GM23338 (cell line): ENCODE results near the gene VAT1. TPM values are rescaled to one million over a fixed set of nuclear protein-coding genes. Genes with fewer than 3 reads are reported as not detected.

ENCODE experiments used
- ATAC-seq: fragments of 200-7000 bp; cut with Tn5 transposase; 3 replicates; pipeline ENCODE4 v1.9.1; 2020
- DNase-seq: peaks from one replicate; pipeline ENCODE4 v3.0.0-alpha.2; 2015; ENCODE audit warnings: low spot score
- H2AFZ ChIP-seq: fragments of 200-600 bp; sonication (generic); 2 replicates; pipeline ENCODE4 v1.8.0; 2016; ENCODE audit warnings: antibody characterized with exemption, mild to moderate bottlenecking, moderate library complexity
- H3F3A ChIP-seq: fragments of 200-600 bp; sonication (generic); replicated peaks from 2 replicates; pipeline ENCODE4 v1.8.0; 2017; ENCODE audit warnings: antibody characterized with exemption, mixed run types, low read depth
- H3K27ac ChIP-seq: fragments of 200-600 bp; sonication (generic); 2 replicates; pipeline ENCODE4 v1.6.1; 2016; ENCODE audit warnings: low read depth
- H3K27me3 ChIP-seq: fragments of 200-600 bp; sonication (generic); 2 replicates; pipeline ENCODE4 v1.8.0; 2016; ENCODE audit warnings: mild to moderate bottlenecking, mixed run types, moderate library complexity; ENCODE audit not compliant: insufficient read depth
- H3K36me3 ChIP-seq: fragments of 200-600 bp; sonication (generic); 2 replicates; pipeline ENCODE4 v1.8.0; 2016; ENCODE audit warnings: mild to moderate bottlenecking; ENCODE audit not compliant: insufficient read depth
- H3K4me1 ChIP-seq: fragments of 200-600 bp; sonication (generic); 2 replicates; pipeline ENCODE4 v1.8.0; 2016; ENCODE audit warnings: mild to moderate bottlenecking, moderate library complexity; ENCODE audit not compliant: insufficient read depth
- H3K4me2 ChIP-seq: fragments of 200-600 bp; sonication (generic); 2 replicates; pipeline ENCODE4 v1.7.1; 2017; ENCODE audit warnings: mixed run types
- H3K4me3 ChIP-seq: fragments of 200-600 bp; sonication (generic); 2 replicates; pipeline ENCODE4 v1.6.1; 2016; ENCODE audit warnings: mixed run types
- H3K79me2 ChIP-seq: fragments of 200-600 bp; sonication (generic); replicated peaks from 2 replicates; pipeline ENCODE4 v1.8.0; 2017; ENCODE audit warnings: mild to moderate bottlenecking; ENCODE audit not compliant: insufficient read depth
- H3K9me2 ChIP-seq: fragments of 200-600 bp; sonication (generic); 2 replicates; pipeline ENCODE4 v1.8.0; 2017; ENCODE audit not compliant: insufficient read depth
- H4K20me1 ChIP-seq: fragments of 200-600 bp; sonication (generic); replicated peaks from 2 replicates; pipeline ENCODE4 v1.8.0; 2017; ENCODE audit warnings: mild to moderate bottlenecking; ENCODE audit not compliant: insufficient read depth
- H3K27ac Mint-ChIP-seq: 2 replicates; pipeline ENCODE4 v1.8.0; 2020; ENCODE audit warnings: inconsistent platforms, mild to moderate bottlenecking, moderate library complexity, mixed read lengths
- H3K27me3 Mint-ChIP-seq: 3 replicates; pipeline ENCODE4 v1.8.0; 2022; ENCODE audit warnings: low read depth, mild to moderate bottlenecking, moderate library complexity, mixed read lengths, inconsistent platforms; ENCODE audit not compliant: insufficient read depth, poor library complexity
- H3K36me3 Mint-ChIP-seq: 3 replicates; pipeline ENCODE4 v1.8.0; 2021; ENCODE audit warnings: low read depth, mild to moderate bottlenecking, inconsistent platforms, moderate library complexity, mixed read lengths
- H3K4me1 Mint-ChIP-seq: 3 replicates; pipeline ENCODE4 v1.8.0; 2020; ENCODE audit warnings: mild to moderate bottlenecking, inconsistent platforms, mixed read lengths
- H3K4me3 Mint-ChIP-seq: 3 replicates; pipeline ENCODE4 v1.8.0; 2021; ENCODE audit warnings: moderate library complexity, mild to moderate bottlenecking, inconsistent platforms, mixed read lengths
- H3K9me3 Mint-ChIP-seq: 3 replicates; pipeline ENCODE4 v1.8.0; 2020; ENCODE audit warnings: moderate library complexity, mild to moderate bottlenecking, inconsistent platforms, mixed read lengths
- CREB1 ChIP-seq: fragments of 250-450 bp; sonication (Bioruptor Pico); IDR thresholded peaks from 2 replicates; pipeline ENCODE4 v1.5.0; 2020; ENCODE audit warnings: low read depth, mild to moderate bottlenecking, moderate library complexity
- EZH2 ChIP-seq: fragments of 200-600 bp; sonication (generic); IDR thresholded peaks from one replicate; pipeline ENCODE4 v1.8.0; 2017; ENCODE audit warnings: antibody characterized with exemption, mild to moderate bottlenecking, low read depth; ENCODE audit not compliant: unreplicated experiment
- EZH2phosphoT487 ChIP-seq: fragments of 200-600 bp; sonication (generic); IDR thresholded peaks from one replicate; pipeline ENCODE4 v1.8.1; 2018; ENCODE audit warnings: antibody characterized with exemption; ENCODE audit not compliant: unreplicated experiment
- JUNB ChIP-seq: IDR thresholded peaks from one replicate; pipeline ENCODE4 v1.6.1; 2016; ENCODE audit warnings: antibody characterized with exemption; ENCODE audit not compliant: unreplicated experiment
- NANOG ChIP-seq: IDR thresholded peaks from 2 replicates; pipeline ENCODE4 v1.6.1; 2016; ENCODE audit warnings: antibody characterized with exemption, borderline replicate concordance
- POLR2AphosphoS5 ChIP-seq: IDR thresholded peaks from 2 replicates; pipeline ENCODE4 v1.6.1; 2016; ENCODE audit warnings: antibody characterized with exemption, low read depth
- STAT1 ChIP-seq: IDR thresholded peaks from one replicate; pipeline ENCODE4 v1.6.1; 2016; ENCODE audit warnings: antibody characterized with exemption; ENCODE audit not compliant: unreplicated experiment
- ZNF114 ChIP-seq: fragments of 250-450 bp; sonication (Bioruptor Pico); IDR thresholded peaks from 2 replicates; pipeline ENCODE4 v1.5.0; 2020; ENCODE audit warnings: mild to moderate bottlenecking, moderate library complexity
- ZNF331 ChIP-seq: fragments of 250-450 bp; sonication (Bioruptor Pico); IDR thresholded peaks from 2 replicates; pipeline ENCODE4 v1.5.0; 2020; ENCODE audit warnings: low read depth, mild to moderate bottlenecking, moderate library complexity
- polyA plus RNA-seq: library from polyadenylated mRNA; unstranded; fragments of >200 nt; fragmentation: Nextera tagmentation; extraction: Ambion mirVana; gene quantifications from 2 replicates; pipeline ENCODE4 v1.2.1, GENCODE V29; 2016
- total RNA-seq: library from RNA; depleted of rRNA; stranded (reverse); fragments of >200 nt; shearing (Covaris generic); gene quantifications from 2 replicates; pipeline ENCODE4 v1.2.3, GENCODE V29; 2014
- TF ChIP-seq, protein P1 (sequence below): IDR thresholded peaks from 2 replicates; pipeline ENCODE4 v1.6.1; 2016; ENCODE audit warnings: antibody characterized with exemption
- TF ChIP-seq, protein P2 (sequence below): IDR thresholded peaks from one replicate; pipeline ENCODE4 v1.6.1; 2018; ENCODE audit warnings: antibody characterized with exemption; ENCODE audit not compliant: unreplicated experiment
- TF ChIP-seq, protein P3 (sequence below), 2 experiments: fragments of 200-600 bp in 1 of 2; sonication (generic) in 1 of 2; conservative IDR thresholded peaks; 2 replicates each; pipeline versions ENCODE4 v1.5.1 to v1.6.1; 2016 to 2017; ENCODE audit warnings: antibody characterized with exemption in 2 of 2, low read depth in 2 of 2, mild to moderate bottlenecking in 2 of 2, moderate library complexity in 1 of 2
- TF ChIP-seq, protein P4 (sequence below): fragments of 250-450 bp; sonication (Bioruptor Pico); IDR thresholded peaks from 2 replicates; pipeline ENCODE4 v1.5.0; 2020; ENCODE audit warnings: mild to moderate bottlenecking, moderate library complexity

VAT1 gene
- total and polyA plus RNA-seq, 2 experiments from 2014 or later, result 233 to 300 TPM

- peaks cover 5% of the 10 kb centered on the region for H3K4me1 Mint-ChIP-seq
- H3K27me3 Mint-ChIP-seq, result peaks cover 8% of the 10 kb centered on the region
- H3K79me2 ChIP-seq, result peaks cover 11% of the 10 kb centered on the region
- H3K36me3 ChIP-seq, result no peaks in the 10 kb centered on the region
- no peak overlapping the region for H3K4me2 ChIP-seq
- H3K27ac ChIP-seq, result no peak overlapping the region
- 0 out of 2 replicates have a peak, but pooled peaks cover 8% of the 10 kb centered on the region for H3F3A ChIP-seq
- no peak for DNase-seq
- H3K27me3 ChIP-seq, result no peaks in the 10 kb centered on the region
- H3K4me1 ChIP-seq, result peaks cover 7% of the 10 kb centered on the region; the same call in 1 of the 2 replicates
- H4K20me1 ChIP-seq, result no peaks in the 10 kb centered on the region
- H3K9me2 ChIP-seq, result no peaks in the 10 kb centered on the region; the same call in 1 of the 2 replicates
- no peak for ATAC-seq
- H2AFZ ChIP-seq, result no peak overlapping the region
- TF ChIP-seq, protein P1, sequence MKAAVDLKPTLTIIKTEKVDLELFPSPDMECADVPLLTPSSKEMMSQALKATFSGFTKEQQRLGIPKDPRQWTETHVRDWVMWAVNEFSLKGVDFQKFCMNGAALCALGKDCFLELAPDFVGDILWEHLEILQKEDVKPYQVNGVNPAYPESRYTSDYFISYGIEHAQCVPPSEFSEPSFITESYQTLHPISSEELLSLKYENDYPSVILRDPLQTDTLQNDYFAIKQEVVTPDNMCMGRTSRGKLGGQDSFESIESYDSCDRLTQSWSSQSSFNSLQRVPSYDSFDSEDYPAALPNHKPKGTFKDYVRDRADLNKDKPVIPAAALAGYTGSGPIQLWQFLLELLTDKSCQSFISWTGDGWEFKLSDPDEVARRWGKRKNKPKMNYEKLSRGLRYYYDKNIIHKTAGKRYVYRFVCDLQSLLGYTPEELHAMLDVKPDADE, result no peak
- TF ChIP-seq POLR2AphosphoS5, result no peak
- no peak for TF ChIP-seq CREB1 (CRISPR knock-in tag)
- no peak for TF ChIP-seq ZNF114
- TF ChIP-seq, protein P2, sequence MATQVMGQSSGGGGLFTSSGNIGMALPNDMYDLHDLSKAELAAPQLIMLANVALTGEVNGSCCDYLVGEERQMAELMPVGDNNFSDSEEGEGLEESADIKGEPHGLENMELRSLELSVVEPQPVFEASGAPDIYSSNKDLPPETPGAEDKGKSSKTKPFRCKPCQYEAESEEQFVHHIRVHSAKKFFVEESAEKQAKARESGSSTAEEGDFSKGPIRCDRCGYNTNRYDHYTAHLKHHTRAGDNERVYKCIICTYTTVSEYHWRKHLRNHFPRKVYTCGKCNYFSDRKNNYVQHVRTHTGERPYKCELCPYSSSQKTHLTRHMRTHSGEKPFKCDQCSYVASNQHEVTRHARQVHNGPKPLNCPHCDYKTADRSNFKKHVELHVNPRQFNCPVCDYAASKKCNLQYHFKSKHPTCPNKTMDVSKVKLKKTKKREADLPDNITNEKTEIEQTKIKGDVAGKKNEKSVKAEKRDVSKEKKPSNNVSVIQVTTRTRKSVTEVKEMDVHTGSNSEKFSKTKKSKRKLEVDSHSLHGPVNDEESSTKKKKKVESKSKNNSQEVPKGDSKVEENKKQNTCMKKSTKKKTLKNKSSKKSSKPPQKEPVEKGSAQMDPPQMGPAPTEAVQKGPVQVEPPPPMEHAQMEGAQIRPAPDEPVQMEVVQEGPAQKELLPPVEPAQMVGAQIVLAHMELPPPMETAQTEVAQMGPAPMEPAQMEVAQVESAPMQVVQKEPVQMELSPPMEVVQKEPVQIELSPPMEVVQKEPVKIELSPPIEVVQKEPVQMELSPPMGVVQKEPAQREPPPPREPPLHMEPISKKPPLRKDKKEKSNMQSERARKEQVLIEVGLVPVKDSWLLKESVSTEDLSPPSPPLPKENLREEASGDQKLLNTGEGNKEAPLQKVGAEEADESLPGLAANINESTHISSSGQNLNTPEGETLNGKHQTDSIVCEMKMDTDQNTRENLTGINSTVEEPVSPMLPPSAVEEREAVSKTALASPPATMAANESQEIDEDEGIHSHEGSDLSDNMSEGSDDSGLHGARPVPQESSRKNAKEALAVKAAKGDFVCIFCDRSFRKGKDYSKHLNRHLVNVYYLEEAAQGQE, result no peak
- no peak for TF ChIP-seq EZH2phosphoT487
- TF ChIP-seq ZNF331, result no peak
- TF ChIP-seq, protein P3, sequence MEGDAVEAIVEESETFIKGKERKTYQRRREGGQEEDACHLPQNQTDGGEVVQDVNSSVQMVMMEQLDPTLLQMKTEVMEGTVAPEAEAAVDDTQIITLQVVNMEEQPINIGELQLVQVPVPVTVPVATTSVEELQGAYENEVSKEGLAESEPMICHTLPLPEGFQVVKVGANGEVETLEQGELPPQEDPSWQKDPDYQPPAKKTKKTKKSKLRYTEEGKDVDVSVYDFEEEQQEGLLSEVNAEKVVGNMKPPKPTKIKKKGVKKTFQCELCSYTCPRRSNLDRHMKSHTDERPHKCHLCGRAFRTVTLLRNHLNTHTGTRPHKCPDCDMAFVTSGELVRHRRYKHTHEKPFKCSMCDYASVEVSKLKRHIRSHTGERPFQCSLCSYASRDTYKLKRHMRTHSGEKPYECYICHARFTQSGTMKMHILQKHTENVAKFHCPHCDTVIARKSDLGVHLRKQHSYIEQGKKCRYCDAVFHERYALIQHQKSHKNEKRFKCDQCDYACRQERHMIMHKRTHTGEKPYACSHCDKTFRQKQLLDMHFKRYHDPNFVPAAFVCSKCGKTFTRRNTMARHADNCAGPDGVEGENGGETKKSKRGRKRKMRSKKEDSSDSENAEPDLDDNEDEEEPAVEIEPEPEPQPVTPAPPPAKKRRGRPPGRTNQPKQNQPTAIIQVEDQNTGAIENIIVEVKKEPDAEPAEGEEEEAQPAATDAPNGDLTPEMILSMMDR (conservative IDR thresholded peaks at IDR 0.05; ENCODE audit: low read depth in 2 of 2), result no peak
- TF ChIP-seq NANOG, result no peak
- TF ChIP-seq STAT1, result no peak
- TF ChIP-seq JUNB, result no peak
- TF ChIP-seq EZH2, result no peak
- TF ChIP-seq, protein P4, sequence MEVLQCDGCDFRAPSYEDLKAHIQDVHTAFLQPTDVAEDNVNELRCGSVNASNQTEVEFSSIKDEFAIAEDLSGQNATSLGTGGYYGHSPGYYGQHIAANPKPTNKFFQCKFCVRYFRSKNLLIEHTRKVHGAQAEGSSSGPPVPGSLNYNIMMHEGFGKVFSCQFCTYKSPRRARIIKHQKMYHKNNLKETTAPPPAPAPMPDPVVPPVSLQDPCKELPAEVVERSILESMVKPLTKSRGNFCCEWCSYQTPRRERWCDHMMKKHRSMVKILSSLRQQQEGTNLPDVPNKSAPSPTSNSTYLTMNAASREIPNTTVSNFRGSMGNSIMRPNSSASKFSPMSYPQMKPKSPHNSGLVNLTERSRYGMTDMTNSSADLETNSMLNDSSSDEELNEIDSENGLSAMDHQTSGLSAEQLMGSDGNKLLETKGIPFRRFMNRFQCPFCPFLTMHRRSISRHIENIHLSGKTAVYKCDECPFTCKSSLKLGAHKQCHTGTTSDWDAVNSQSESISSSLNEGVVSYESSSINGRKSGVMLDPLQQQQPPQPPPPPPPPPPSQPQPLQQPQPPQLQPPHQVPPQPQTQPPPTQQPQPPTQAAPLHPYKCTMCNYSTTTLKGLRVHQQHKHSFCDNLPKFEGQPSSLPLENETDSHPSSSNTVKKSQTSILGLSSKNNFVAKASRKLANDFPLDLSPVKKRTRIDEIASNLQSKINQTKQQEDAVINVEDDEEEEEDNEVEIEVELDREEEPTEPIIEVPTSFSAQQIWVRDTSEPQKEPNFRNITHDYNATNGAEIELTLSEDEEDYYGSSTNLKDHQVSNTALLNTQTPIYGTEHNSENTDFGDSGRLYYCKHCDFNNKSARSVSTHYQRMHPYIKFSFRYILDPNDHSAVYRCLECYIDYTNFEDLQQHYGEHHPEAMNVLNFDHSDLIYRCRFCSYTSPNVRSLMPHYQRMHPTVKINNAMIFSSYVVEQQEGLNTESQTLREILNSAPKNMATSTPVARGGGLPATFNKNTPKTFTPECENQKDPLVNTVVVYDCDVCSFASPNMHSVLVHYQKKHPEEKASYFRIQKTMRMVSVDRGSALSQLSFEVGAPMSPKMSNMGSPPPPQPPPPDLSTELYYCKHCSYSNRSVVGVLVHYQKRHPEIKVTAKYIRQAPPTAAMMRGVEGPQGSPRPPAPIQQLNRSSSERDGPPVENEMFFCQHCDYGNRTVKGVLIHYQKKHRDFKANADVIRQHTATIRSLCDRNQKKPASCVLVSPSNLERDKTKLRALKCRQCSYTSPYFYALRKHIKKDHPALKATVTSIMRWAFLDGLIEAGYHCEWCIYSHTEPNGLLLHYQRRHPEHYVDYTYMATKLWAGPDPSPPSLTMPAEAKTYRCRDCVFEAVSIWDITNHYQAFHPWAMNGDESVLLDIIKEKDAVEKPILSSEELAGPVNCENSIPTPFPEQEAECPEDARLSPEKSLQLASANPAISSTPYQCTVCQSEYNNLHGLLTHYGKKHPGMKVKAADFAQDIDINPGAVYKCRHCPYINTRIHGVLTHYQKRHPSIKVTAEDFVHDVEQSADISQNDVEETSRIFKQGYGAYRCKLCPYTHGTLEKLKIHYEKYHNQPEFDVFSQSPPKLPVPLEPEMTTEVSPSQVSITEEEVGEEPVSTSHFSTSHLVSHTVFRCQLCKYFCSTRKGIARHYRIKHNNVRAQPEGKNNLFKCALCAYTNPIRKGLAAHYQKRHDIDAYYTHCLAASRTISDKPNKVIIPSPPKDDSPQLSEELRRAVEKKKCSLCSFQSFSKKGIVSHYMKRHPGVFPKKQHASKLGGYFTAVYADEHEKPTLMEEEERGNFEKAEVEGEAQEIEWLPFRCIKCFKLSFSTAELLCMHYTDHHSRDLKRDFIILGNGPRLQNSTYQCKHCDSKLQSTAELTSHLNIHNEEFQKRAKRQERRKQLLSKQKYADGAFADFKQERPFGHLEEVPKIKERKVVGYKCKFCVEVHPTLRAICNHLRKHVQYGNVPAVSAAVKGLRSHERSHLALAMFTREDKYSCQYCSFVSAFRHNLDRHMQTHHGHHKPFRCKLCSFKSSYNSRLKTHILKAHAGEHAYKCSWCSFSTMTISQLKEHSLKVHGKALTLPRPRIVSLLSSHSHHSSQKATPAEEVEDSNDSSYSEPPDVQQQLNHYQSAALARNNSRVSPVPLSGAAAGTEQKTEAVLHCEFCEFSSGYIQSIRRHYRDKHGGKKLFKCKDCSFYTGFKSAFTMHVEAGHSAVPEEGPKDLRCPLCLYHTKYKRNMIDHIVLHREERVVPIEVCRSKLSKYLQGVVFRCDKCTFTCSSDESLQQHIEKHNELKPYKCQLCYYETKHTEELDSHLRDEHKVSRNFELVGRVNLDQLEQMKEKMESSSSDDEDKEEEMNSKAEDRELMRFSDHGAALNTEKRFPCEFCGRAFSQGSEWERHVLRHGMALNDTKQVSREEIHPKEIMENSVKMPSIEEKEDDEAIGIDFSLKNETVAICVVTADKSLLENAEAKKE, result no peak
- no peak overlapping the region for H3K27ac Mint-ChIP-seq
- H3K9me3 Mint-ChIP-seq, result peaks cover 13% of the 10 kb centered on the region; the same call in 2 of the 3 replicates
- H3K4me3 Mint-ChIP-seq, result no peak overlapping the region
- no peak overlapping the region for H3K4me3 ChIP-seq
- peaks cover 10% of the 10 kb centered on the region for H3K36me3 Mint-ChIP-seq
Measured at GRCh38 chr17:42967925-42968324, 54.3 kb downstream of the VAT1 start.
